Prostate gland (tissue), 2 donors: ENCODE measurements around the gene ACTL9. TPM values are rescaled to one million over a fixed set of nuclear protein-coding genes. Genes with fewer than 3 reads are reported as not detected.
"Not testable (repeated sequence)": the region's sequence is repeated elsewhere in the genome, so short reads cannot be mapped to it uniquely, and the experiment has no call there.

Experiments used
- DNase-seq: peaks from one replicate; pipeline ENCODE4 v3.0.0-alpha.2; 2019; ENCODE audit warnings: low spot score
- H3K27ac ChIP-seq, 2 donors: fragments of 200-600 bp; sonication (generic); 2 replicates each; pipeline ENCODE4 v1.5.1; 2017 to 2019
- H3K27me3 ChIP-seq: fragments of 200-600 bp; sonication (generic); replicated peaks from 2 replicates; pipeline ENCODE4 v1.5.1; 2019; ENCODE audit not compliant: insufficient read depth
- H3K36me3 ChIP-seq, 2 donors: fragments of 200-600 bp; sonication (generic); 1 replicate in 1 of 2; 2 replicates in 1 of 2; pipeline versions ENCODE4 v1.5.1 to v1.8.1; 2017 to 2019
- H3K4me1 ChIP-seq: fragments of 200-600 bp; sonication (generic); replicated peaks from 2 replicates; pipeline ENCODE4 v1.5.1; 2019
- H3K4me3 ChIP-seq, 2 donors: fragments of 200-600 bp; sonication (generic); 2 replicates each; pipeline ENCODE4 v1.5.1; 2017 to 2019
- H3K9me3 ChIP-seq: fragments of 200-600 bp; sonication (generic); 2 replicates; pipeline ENCODE4 v1.5.1; 2017
- POLR2A ChIP-seq: fragments of 450-650 bp; IDR thresholded peaks from one replicate; pipeline ENCODE4 v1.6.1; 2016; ENCODE audit warnings: antibody characterized with exemption, mild to moderate bottlenecking
- POLR2AphosphoS5 ChIP-seq: sonication (generic); formaldehyde crosslinking; IDR thresholded peaks from one replicate; pipeline ENCODE4 v1.6.1; 2017; ENCODE audit warnings: antibody characterized with exemption
- WGBS: methylation state at CpG from one replicate; pipeline ENCODE4 v1.1.5; 2018; 5-methylcytosine and 5-hydroxymethylcytosine counted together
- intact Hi-C: fragments of 100-400 bp; cut with DNase I; formaldehyde crosslinking; loops from one replicate; pipeline ENCODE4 v1.14.2; 2022
- total RNA-seq, 2 donors: library from RNA; depleted of rRNA; stranded (reverse); fragments of >200 nt; gene quantifications; one replicate each; pipeline ENCODE4 v1.1.0, GENCODE V29; 2016
- TF ChIP-seq, protein P1 (sequence below), 4 experiments: fragments of 200-600 bp in 2 of 4; fragments of 450-650 bp in 2 of 4; sonication (generic) in 2 of 4; IDR thresholded peaks; 1 replicate in 3 of 4; 2 replicates in 1 of 4; pipeline ENCODE4 v1.5.1; 2016 to 2019; ENCODE audit warnings: antibody characterized with exemption in 4 of 4, mild to moderate bottlenecking in 2 of 4, moderate library complexity in 2 of 4

ACTL9 gene
- total RNA-seq, 2 donors from 2014 or later, result 10.2 TPM; not detected in 1

DNA sequence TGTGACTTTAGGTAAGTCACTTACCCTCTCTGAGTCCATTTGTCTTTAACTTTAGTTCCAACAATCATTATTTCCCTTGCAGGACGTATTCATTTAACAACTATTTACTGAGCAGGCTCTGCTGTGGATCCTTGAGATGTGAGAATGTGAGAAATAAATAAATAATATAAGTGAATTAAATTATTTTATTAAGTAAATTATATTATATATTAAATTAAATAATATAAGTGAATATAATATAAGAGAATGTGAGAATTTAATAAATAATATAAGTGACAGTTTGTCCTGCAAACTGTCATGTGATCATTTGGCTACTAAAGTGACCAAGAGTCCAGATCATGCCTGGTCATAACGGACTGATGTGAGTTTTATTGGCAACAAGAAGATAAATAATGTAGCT lies 23.4 kb upstream of the ACTL9 start:
- Histone ChIP-seq H3K27ac (no peak overlapping the region), H3K4me3 (no peak overlapping the region), H3K36me3 (no peaks in the 10 kb centered on the region), H3K4me1 (no peaks in the 10 kb centered on the region), H3K9me3 (no peaks in the 10 kb centered on the region), H3K27me3 (no peaks in the 10 kb centered on the region)
- TF ChIP-seq POLR2A, result no peak
- TF ChIP-seq POLR2AphosphoS5, result no peak
- TF ChIP-seq, protein P1, sequence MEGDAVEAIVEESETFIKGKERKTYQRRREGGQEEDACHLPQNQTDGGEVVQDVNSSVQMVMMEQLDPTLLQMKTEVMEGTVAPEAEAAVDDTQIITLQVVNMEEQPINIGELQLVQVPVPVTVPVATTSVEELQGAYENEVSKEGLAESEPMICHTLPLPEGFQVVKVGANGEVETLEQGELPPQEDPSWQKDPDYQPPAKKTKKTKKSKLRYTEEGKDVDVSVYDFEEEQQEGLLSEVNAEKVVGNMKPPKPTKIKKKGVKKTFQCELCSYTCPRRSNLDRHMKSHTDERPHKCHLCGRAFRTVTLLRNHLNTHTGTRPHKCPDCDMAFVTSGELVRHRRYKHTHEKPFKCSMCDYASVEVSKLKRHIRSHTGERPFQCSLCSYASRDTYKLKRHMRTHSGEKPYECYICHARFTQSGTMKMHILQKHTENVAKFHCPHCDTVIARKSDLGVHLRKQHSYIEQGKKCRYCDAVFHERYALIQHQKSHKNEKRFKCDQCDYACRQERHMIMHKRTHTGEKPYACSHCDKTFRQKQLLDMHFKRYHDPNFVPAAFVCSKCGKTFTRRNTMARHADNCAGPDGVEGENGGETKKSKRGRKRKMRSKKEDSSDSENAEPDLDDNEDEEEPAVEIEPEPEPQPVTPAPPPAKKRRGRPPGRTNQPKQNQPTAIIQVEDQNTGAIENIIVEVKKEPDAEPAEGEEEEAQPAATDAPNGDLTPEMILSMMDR (IDR thresholded peaks at IDR 0.05), result no peak
- intact Hi-C loops, result no loop called here
- 44% methylated on average over 2 of the region's 2 CpGs for WGBS
- DNase-seq, result no peak

DNA sequence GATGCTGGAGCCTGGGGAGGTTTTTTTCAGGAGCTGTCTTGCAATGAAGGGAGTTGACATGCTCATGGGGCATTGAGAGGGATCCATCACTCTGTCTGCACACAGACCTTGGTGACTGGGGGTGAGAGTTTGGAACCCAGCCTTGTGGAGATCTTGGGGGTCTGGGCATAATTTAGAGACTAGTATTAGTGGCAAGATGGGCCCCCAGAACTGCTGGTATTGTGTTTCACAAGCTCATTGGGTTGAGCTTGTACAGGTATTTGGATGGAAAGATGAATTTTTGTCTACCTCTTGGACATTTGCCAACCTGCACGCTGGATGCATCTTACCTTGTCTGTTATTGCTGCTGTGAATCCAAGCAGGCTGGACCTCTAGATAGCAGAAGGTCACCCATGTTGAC lies 22.7 kb upstream of the ACTL9 start, which contains the start of gene OR2Z1:
TSS of gene OR2Z1 (plus strand) at position 301 of the 400 bp plus-strand sequence. CDS start 9,395 bp downstream, outside the sequence.
- intact Hi-C loops, result no loop called here
- Histone ChIP-seq H3K4me3 (no peak within 1 kb of the TSS), H3K9me3 (no peaks in the 10 kb centered on the region), H3K4me1 (no peaks in the 10 kb centered on the region), H3K27ac (no peak within 1 kb of the TSS), H3K27me3 (no peaks in the 10 kb centered on the region), H3K36me3 (no peaks in the 10 kb centered on the region)
- TF ChIP-seq POLR2AphosphoS5, result no peak
- no peak for DNase-seq
- WGBS, result 82% methylated on average over 1 of the region's 1 CpG

DNA sequence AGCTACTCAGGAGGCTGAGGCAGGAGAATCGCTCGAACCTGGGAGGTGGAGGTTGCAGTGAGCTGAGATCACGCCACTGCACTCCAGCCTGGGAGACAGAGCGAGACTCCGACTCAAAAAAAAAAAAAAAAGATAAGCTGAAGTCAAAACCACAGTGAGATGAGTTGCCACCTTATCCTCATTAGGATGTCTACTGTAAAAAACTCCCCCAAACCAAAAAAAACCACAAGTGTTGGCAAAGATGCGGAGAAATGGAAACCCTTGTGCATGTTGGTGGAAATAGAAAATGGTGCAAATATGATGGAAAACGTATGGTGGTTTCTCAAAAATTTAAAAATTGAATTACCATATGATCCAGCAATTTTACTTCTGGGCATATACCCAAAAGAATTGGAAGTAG lies 11.7 kb upstream of the ACTL9 start:
- WGBS, result 87% methylated on average over 7 of the region's 7 CpGs
- H3K27me3 ChIP-seq, H3K27ac ChIP-seq, H3K36me3 ChIP-seq, H3K4me3 ChIP-seq, H3K9me3 ChIP-seq, intact Hi-C loops, DNase-seq, H3K4me1 ChIP-seq: not testable (repeated sequence)

DNA sequence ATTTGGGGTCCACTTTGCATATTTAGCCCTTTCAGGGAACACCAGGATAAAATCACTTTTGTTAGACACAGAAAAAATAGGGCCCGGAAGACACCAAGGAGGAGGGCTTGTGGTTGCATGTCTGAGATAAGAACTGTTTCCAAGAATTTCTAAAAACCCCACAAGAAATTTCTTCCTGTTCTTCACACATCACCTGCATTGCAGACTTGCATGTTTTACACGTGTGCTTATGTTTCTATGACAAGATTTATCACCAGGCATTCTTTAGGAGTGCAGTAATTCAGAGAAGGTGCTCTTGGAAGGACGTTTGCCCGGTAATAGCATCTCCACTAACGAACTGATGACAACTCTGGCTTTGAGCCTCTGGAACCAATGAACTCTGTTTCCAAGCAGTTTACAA lies 7.1 kb upstream of the ACTL9 start:
- intact Hi-C loops, result no loop called here
- Histone ChIP-seq H3K27ac (no peak overlapping the region), H3K9me3 (no peaks in the 10 kb centered on the region), H3K27me3 (peaks cover 2% of the 10 kb centered on the region), H3K4me1 (no peaks in the 10 kb centered on the region), H3K4me3 (no peak overlapping the region), H3K36me3 (no peaks in the 10 kb centered on the region)
- TF ChIP-seq POLR2A (no peak), POLR2AphosphoS5 (no peak)
- TF ChIP-seq, protein P1 (IDR thresholded peaks at IDR 0.05), result no peak
- no peak for DNase-seq
- WGBS, result 19% methylated on average over 5 of the region's 5 CpGs

DNA sequence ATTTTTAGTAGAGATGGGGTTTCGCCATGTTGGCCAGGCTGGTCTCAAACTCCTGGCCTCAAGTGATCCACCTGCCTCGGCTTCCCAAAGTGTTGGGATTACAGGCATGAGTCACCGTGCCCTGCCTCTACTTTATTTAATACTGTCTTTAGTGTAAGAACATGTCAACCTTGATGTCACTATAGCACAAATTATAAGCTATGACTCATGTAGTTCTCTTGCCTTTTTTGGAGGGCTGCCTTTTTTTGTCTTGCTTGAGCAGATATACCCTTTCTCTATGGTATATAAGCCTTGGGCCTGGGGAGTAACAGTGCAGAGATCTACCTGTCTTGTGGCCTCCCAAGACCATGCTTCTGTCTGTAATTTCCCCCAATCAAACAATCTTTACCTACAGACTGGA lies 6.7 kb upstream of the ACTL9 start:
- H3K9me3 ChIP-seq, H3K27me3 ChIP-seq, H3K4me1 ChIP-seq, H3K4me3 ChIP-seq, H3K27ac ChIP-seq, intact Hi-C loops, H3K36me3 ChIP-seq, DNase-seq: not testable (repeated sequence)
- 71% methylated on average over 3 of the region's 3 CpGs for WGBS

DNA sequence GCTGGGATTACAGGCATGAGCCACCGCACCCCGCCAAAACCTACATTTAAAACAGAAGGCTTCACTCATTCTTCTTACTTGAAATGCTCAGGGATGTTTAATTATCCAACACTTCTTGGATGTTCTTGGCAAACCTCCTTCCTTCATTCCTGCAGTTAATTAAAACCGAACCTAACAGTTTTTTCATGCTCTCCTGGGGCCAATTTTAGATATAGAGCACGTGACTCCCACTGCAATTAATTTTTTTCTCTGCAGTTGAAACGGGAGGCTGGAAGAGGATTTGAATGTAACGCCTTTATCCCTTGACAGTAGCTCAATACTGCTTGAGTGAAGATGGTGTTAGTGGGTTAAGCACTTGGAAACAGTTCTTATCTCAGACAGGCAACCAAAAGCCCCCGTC lies 4.6 kb upstream of the ACTL9 start:
- no peak overlapping the region for H3K27ac ChIP-seq
- intact Hi-C loops, result no loop called here
- no peaks in the 10 kb centered on the region for H3K36me3 ChIP-seq
- no peaks in the 10 kb centered on the region for H3K9me3 ChIP-seq
- no peaks in the 10 kb centered on the region for H3K4me1 ChIP-seq
- H3K4me3 ChIP-seq, result no peak overlapping the region
- no peak for DNase-seq
- TF ChIP-seq, protein P1 (IDR thresholded peaks at IDR 0.05), result no peak
- TF ChIP-seq POLR2A (no peak), POLR2AphosphoS5 (no peak)
- WGBS, result 53% methylated on average over 7 of the region's 7 CpGs
- H3K27me3 ChIP-seq, result peaks cover 3% of the 10 kb centered on the region
